HCT116 (cell line): ENCODE data around the gene ETFA.

Experiments
- POLR2A ChIP-seq: IDR thresholded peaks from 2 replicates; pipeline ENCODE4 v1.7.0; 2011; ENCODE audit warnings: borderline replicate concordance; ENCODE audit not compliant: insufficient read depth, insufficient read length; ENCODE audit errors: extremely low read depth
- RAD21 ChIP-seq: IDR thresholded peaks from 2 replicates; pipeline ENCODE4 v1.6.1; 2012; ENCODE audit warnings: low read depth, mild to moderate bottlenecking
- SP1 ChIP-seq: IDR thresholded peaks from 2 replicates; pipeline ENCODE4 v1.6.1; 2012; ENCODE audit warnings: low read depth
- ZBTB33 ChIP-seq: IDR thresholded peaks from 2 replicates; pipeline ENCODE4 v1.6.1; 2011; ENCODE audit warnings: mild to moderate bottlenecking, low read length, moderate library complexity; ENCODE audit not compliant: insufficient replicate concordance; ENCODE audit errors: extremely low read depth
- TF ChIP-seq, protein P1 (sequence below), 3 experiments: fragments of 200-600 bp in 1 of 3; sonication (generic) in 1 of 3; IDR thresholded peaks in 2 of 3; conservative IDR thresholded peaks in 1 of 3; 2 replicates each; pipeline ENCODE4 v1.5.1; 2012 to 2017; ENCODE audit warnings: low read depth in 2 of 3, low read length in 2 of 3, antibody characterized with exemption in 1 of 3, borderline replicate concordance in 1 of 3, control low read depth in 1 of 3, mild to moderate bottlenecking in 1 of 3, mixed read lengths in 1 of 3, mixed run types in 1 of 3, moderate library complexity in 1 of 3; ENCODE audit not compliant: insufficient read depth in 1 of 3

- TF ChIP-seq SP1 (no peak), POLR2A (no peak), ZBTB33 (no peak), RAD21 (no peak)
- TF ChIP-seq, protein P1, sequence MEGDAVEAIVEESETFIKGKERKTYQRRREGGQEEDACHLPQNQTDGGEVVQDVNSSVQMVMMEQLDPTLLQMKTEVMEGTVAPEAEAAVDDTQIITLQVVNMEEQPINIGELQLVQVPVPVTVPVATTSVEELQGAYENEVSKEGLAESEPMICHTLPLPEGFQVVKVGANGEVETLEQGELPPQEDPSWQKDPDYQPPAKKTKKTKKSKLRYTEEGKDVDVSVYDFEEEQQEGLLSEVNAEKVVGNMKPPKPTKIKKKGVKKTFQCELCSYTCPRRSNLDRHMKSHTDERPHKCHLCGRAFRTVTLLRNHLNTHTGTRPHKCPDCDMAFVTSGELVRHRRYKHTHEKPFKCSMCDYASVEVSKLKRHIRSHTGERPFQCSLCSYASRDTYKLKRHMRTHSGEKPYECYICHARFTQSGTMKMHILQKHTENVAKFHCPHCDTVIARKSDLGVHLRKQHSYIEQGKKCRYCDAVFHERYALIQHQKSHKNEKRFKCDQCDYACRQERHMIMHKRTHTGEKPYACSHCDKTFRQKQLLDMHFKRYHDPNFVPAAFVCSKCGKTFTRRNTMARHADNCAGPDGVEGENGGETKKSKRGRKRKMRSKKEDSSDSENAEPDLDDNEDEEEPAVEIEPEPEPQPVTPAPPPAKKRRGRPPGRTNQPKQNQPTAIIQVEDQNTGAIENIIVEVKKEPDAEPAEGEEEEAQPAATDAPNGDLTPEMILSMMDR (IDR thresholded peaks at IDR 0.05 in 2 of 3, conservative IDR thresholded peaks at IDR 0.05 in 1 of 3; ENCODE audit: borderline replicate concordance in 1 of 3, insufficient read depth in 1 of 3, low read depth in 2 of 3, low read length in 2 of 3), result no peak
Measured at GRCh38 chr15:76193934-76194333, 117.3 kb downstream of the ETFA start.
